GM21723 (cell line): ENCODE data around the gene ARFIP1.
A peak's percentile ranks its signal among the peaks of the same experiment; 100 is the strongest.
"Not testable (repeated sequence)": the region's sequence is repeated elsewhere in the genome, so short reads cannot be mapped to it uniquely, and the experiment has no call there.

Source experiments
- ATAC-seq: cut with Tn5 transposase; IDR thresholded peaks from one replicate; pipeline ENCODE4 v1.9.1; 2021; ENCODE audit warnings: mild to moderate bottlenecking, moderate library complexity; ENCODE audit not compliant: unreplicated experiment

Gene ARFIP1

GRCh38 chr4:152785639-152786615 is 6.2 kb downstream of the ARFIP1 start:
- ATAC-seq: peak; percentile 48

GRCh38 chr4:152786627-152787026 is 6.9 kb downstream of the ARFIP1 start:
- ATAC-seq: no peak

GRCh38 chr4:152795891-152796290 is 16.1 kb downstream of the ARFIP1 start:
- no peak for ATAC-seq

- ATAC-seq: no peak
Measured at GRCh38 chr4:152803541-152803940, 23.8 kb downstream of the ARFIP1 start.

- ATAC-seq: no peak
Measured at GRCh38 chr4:152805071-152805650, 25.4 kb downstream of the ARFIP1 start.

GRCh38 chr4:152805818-152806217 is 26.1 kb downstream of the ARFIP1 start:
- no peak for ATAC-seq

GRCh38 chr4:152806501-152807125 is 26.9 kb downstream of the ARFIP1 start:
- ATAC-seq: no peak

- ATAC-seq: no peak
Measured at GRCh38 chr4:152807294-152807829, 27.6 kb downstream of the ARFIP1 start.

GRCh38 chr4:152808670-152809069 is 28.9 kb downstream of the ARFIP1 start:
- ATAC-seq: no peak

- ATAC-seq: no peak
Measured at GRCh38 chr4:152810715-152811287, 31.0 kb downstream of the ARFIP1 start.

- ATAC-seq: no peak
Measured at GRCh38 chr4:152815078-152815477, 35.3 kb downstream of the ARFIP1 start.

GRCh38 chr4:152817331-152817730 is 37.6 kb downstream of the ARFIP1 start:
- no peak for ATAC-seq

GRCh38 chr4:152819026-152819645 is 39.4 kb downstream of the ARFIP1 start:
- no peak for ATAC-seq

- ATAC-seq: no peak
Measured at GRCh38 chr4:152820073-152820472, 40.3 kb downstream of the ARFIP1 start.

GRCh38 chr4:152822323-152822722 is 42.6 kb downstream of the ARFIP1 start:
- ATAC-seq: no peak

- no peak for ATAC-seq
Measured at GRCh38 chr4:152824561-152824960, 44.8 kb downstream of the ARFIP1 start.

- ATAC-seq: no peak
Measured at GRCh38 chr4:152825336-152825735, 45.6 kb downstream of the ARFIP1 start.

GRCh38 chr4:152828122-152828521 is 48.4 kb downstream of the ARFIP1 start:
- ATAC-seq: no peak

GRCh38 chr4:152831416-152831815 is 51.7 kb downstream of the ARFIP1 start:
- ATAC-seq: no peak

- ATAC-seq: no peak
Measured at GRCh38 chr4:152836936-152837335, 57.2 kb downstream of the ARFIP1 start.

GRCh38 chr4:152839729-152840128 is 60.0 kb downstream of the ARFIP1 start:
- ATAC-seq: not testable (repeated sequence)
